OCI-LY1 (cell line): Measurements from ENCODE around the gene RALB.

Experiments used
- H2AFZ ChIP-seq: fragments of 200-600 bp; sonication (generic), shearing (Covaris generic); 2 replicates; pipeline ENCODE4 v1.6.0; 2014; ENCODE audit warnings: antibody characterized with exemption, mild to moderate bottlenecking, low read length
- H3F3A ChIP-seq: fragments of 200-600 bp; sonication (generic), shearing (Covaris generic); 2 replicates; pipeline ENCODE4 v1.6.0; 2014; ENCODE audit warnings: mild to moderate bottlenecking, antibody characterized with exemption, low read length, moderate library complexity; ENCODE audit not compliant: insufficient read depth
- H3K27ac ChIP-seq: fragments of 200-600 bp; sonication (generic); 2 replicates; pipeline ENCODE4 v1.5.1; 2014; ENCODE audit warnings: low read length, mixed run types, mild to moderate bottlenecking, low read depth; ENCODE audit not compliant: poor library complexity, severe bottlenecking
- H3K27me3 ChIP-seq: fragments of 200-600 bp; sonication (generic); 2 replicates; pipeline ENCODE4 v1.6.0; 2014; ENCODE audit warnings: antibody characterized with exemption, mild to moderate bottlenecking, low read length, moderate library complexity; ENCODE audit not compliant: insufficient read depth
- H3K36me3 ChIP-seq: fragments of 200-600 bp; sonication (generic); 2 replicates; pipeline ENCODE4 v1.6.1; 2014; ENCODE audit warnings: mild to moderate bottlenecking, antibody characterized with exemption, low read length, moderate library complexity, mixed read lengths; ENCODE audit not compliant: insufficient read depth
- H3K4me1 ChIP-seq: fragments of 200-600 bp; sonication (generic); 2 replicates; pipeline ENCODE4 v1.5.1; 2014; ENCODE audit warnings: mild to moderate bottlenecking, low read length, moderate library complexity; ENCODE audit not compliant: insufficient read depth, severe bottlenecking
- H3K4me2 ChIP-seq: fragments of 200-600 bp; sonication (generic), shearing (Covaris generic); 2 replicates; pipeline ENCODE4 v1.6.1; 2014; ENCODE audit warnings: low read length
- H3K4me3 ChIP-seq: fragments of 200-600 bp; sonication (generic); 2 replicates; pipeline ENCODE4 v1.5.1; 2014; ENCODE audit warnings: low read length, low read depth, mild to moderate bottlenecking, mixed read lengths; ENCODE audit not compliant: poor library complexity, severe bottlenecking
- H3K79me2 ChIP-seq: fragments of 200-600 bp; shearing (Covaris generic); 2 replicates; pipeline ENCODE4 v1.6.1; 2016; ENCODE audit warnings: mixed run types, low read length, mixed read lengths; ENCODE audit not compliant: insufficient read depth
- H3K9ac ChIP-seq: fragments of 200-600 bp; sonication (generic), shearing (Covaris generic); 2 replicates; pipeline ENCODE4 v1.6.1; 2014; ENCODE audit warnings: mild to moderate bottlenecking, low read length, mixed read lengths
- H3K9me2 ChIP-seq: fragments of 200-600 bp; sonication (generic), shearing (Covaris generic); 2 replicates; pipeline ENCODE4 v1.6.1; 2014; ENCODE audit warnings: low read depth, mild to moderate bottlenecking, low read length, mixed read lengths
- H3K9me3 ChIP-seq: fragments of 200-600 bp; shearing (Covaris generic); 2 replicates; pipeline ENCODE4 v1.6.1; 2014; ENCODE audit warnings: low read length, mixed read lengths
- H4K20me1 ChIP-seq: fragments of 200-600 bp; sonication (generic), shearing (Covaris generic); 2 replicates; pipeline ENCODE4 v1.6.0; 2016; ENCODE audit warnings: mild to moderate bottlenecking, low read length; ENCODE audit not compliant: insufficient read depth
- CTCF ChIP-seq: fragments of 200-600 bp; sonication (generic), shearing (Covaris generic); IDR thresholded peaks from 2 replicates; pipeline ENCODE4 v1.5.1; 2017; ENCODE audit warnings: mild to moderate bottlenecking, antibody characterized with exemption, low read length, moderate library complexity, mixed read lengths
- EZH2 ChIP-seq: fragments of 200-600 bp; sonication (generic), shearing (Covaris generic); IDR thresholded peaks from 2 replicates; pipeline ENCODE4 v1.8.0; 2017; ENCODE audit warnings: borderline replicate concordance, mixed run types, mild to moderate bottlenecking, antibody characterized with exemption, low read length, moderate library complexity, mixed read lengths

Gene RALB

GRCh38 chr2:120293096-120294007, 40.7 kb downstream of the RALB start:
- peak overlapping the region; percentile 64 for H3K27ac ChIP-seq
- H3K36me3 ChIP-seq, result no peaks in the 10 kb centered on the region
- H2AFZ ChIP-seq, result peak overlapping the region; percentile 92; the same call in 1 of the 2 replicates
- peak overlapping the region; percentile 33 for H3K4me3 ChIP-seq
- TF ChIP-seq EZH2 (no peak), CTCF (no peak)
- H3F3A ChIP-seq, result no peaks in the 10 kb centered on the region
- H3K4me2 ChIP-seq, result peak overlapping the region; percentile 60
- peaks cover 19% of the 10 kb centered on the region for H3K4me1 ChIP-seq
- H3K27me3 ChIP-seq, result no peaks in the 10 kb centered on the region
- H3K9me2 ChIP-seq, result no peaks in the 10 kb centered on the region
- H3K79me2 ChIP-seq, result no peaks in the 10 kb centered on the region
- peak overlapping the region; percentile 57 for H3K9ac ChIP-seq
- no peaks in the 10 kb centered on the region for H4K20me1 ChIP-seq
- no peaks in the 10 kb centered on the region for H3K9me3 ChIP-seq

GRCh38 chr2:120294008-120294340, 41.3 kb downstream of the RALB start:
- H4K20me1 ChIP-seq, result no peaks in the 10 kb centered on the region
- peak overlapping the region; percentile 64 for H3K27ac ChIP-seq
- H3K4me1 ChIP-seq, result peaks cover 19% of the 10 kb centered on the region
- H3K9me3 ChIP-seq, result no peaks in the 10 kb centered on the region
- TF ChIP-seq EZH2, result no peak
- H3K36me3 ChIP-seq, result no peaks in the 10 kb centered on the region
- H3F3A ChIP-seq, result no peaks in the 10 kb centered on the region
- H2AFZ ChIP-seq, result no peak overlapping the region
- no peaks in the 10 kb centered on the region for H3K9me2 ChIP-seq
- peak overlapping the region; percentile 60 for H3K4me2 ChIP-seq
- H3K27me3 ChIP-seq, result no peaks in the 10 kb centered on the region
- H3K4me3 ChIP-seq, result peak overlapping the region; percentile 33
- peak overlapping the region; percentile 57 for H3K9ac ChIP-seq
- no peaks in the 10 kb centered on the region for H3K79me2 ChIP-seq

GRCh38 chr2:120298173-120298835, 45.7 kb downstream of the RALB start:
- H3F3A ChIP-seq, result no peaks in the 10 kb centered on the region
- no peak overlapping the region for H3K4me2 ChIP-seq
- H3K9ac ChIP-seq, result no peak overlapping the region
- H3K4me3 ChIP-seq, result no peak overlapping the region
- no peaks in the 10 kb centered on the region for H3K9me3 ChIP-seq
- no peaks in the 10 kb centered on the region for H3K27me3 ChIP-seq
- no peak overlapping the region for H3K27ac ChIP-seq
- H3K4me1 ChIP-seq, result peaks cover 27% of the 10 kb centered on the region
- H2AFZ ChIP-seq, result no peak overlapping the region
- no peaks in the 10 kb centered on the region for H4K20me1 ChIP-seq
- TF ChIP-seq CTCF (no peak), EZH2 (no peak)
- H3K79me2 ChIP-seq, result no peaks in the 10 kb centered on the region
- no peaks in the 10 kb centered on the region for H3K9me2 ChIP-seq
- no peaks in the 10 kb centered on the region for H3K36me3 ChIP-seq
